GM23338 (cell line): ENCODE data around the gene KCNQ5. TPM values are rescaled to one million over a fixed set of nuclear protein-coding genes. Genes with fewer than 3 reads are reported as not detected.

Experiments used
- ATAC-seq: fragments of 200-7000 bp; cut with Tn5 transposase; 3 replicates; pipeline ENCODE4 v1.9.1; 2020
- DNase-seq: peaks from one replicate; pipeline ENCODE4 v3.0.0-alpha.2; 2015; ENCODE audit warnings: low spot score
- H2AFZ ChIP-seq: fragments of 200-600 bp; sonication (generic); 2 replicates; pipeline ENCODE4 v1.8.0; 2016; ENCODE audit warnings: antibody characterized with exemption, mild to moderate bottlenecking, moderate library complexity
- H3F3A ChIP-seq: fragments of 200-600 bp; sonication (generic); replicated peaks from 2 replicates; pipeline ENCODE4 v1.8.0; 2017; ENCODE audit warnings: antibody characterized with exemption, mixed run types, low read depth
- H3K27ac ChIP-seq: fragments of 200-600 bp; sonication (generic); 2 replicates; pipeline ENCODE4 v1.6.1; 2016; ENCODE audit warnings: low read depth
- H3K27me3 ChIP-seq: fragments of 200-600 bp; sonication (generic); 2 replicates; pipeline ENCODE4 v1.8.0; 2016; ENCODE audit warnings: mild to moderate bottlenecking, mixed run types, moderate library complexity; ENCODE audit not compliant: insufficient read depth
- H3K36me3 ChIP-seq: fragments of 200-600 bp; sonication (generic); 2 replicates; pipeline ENCODE4 v1.8.0; 2016; ENCODE audit warnings: mild to moderate bottlenecking; ENCODE audit not compliant: insufficient read depth
- H3K4me1 ChIP-seq: fragments of 200-600 bp; sonication (generic); 2 replicates; pipeline ENCODE4 v1.8.0; 2016; ENCODE audit warnings: mild to moderate bottlenecking, moderate library complexity; ENCODE audit not compliant: insufficient read depth
- H3K4me2 ChIP-seq: fragments of 200-600 bp; sonication (generic); 2 replicates; pipeline ENCODE4 v1.7.1; 2017; ENCODE audit warnings: mixed run types
- H3K4me3 ChIP-seq: fragments of 200-600 bp; sonication (generic); 2 replicates; pipeline ENCODE4 v1.6.1; 2016; ENCODE audit warnings: mixed run types
- H3K79me2 ChIP-seq: fragments of 200-600 bp; sonication (generic); replicated peaks from 2 replicates; pipeline ENCODE4 v1.8.0; 2017; ENCODE audit warnings: mild to moderate bottlenecking; ENCODE audit not compliant: insufficient read depth
- H3K9me2 ChIP-seq: fragments of 200-600 bp; sonication (generic); 2 replicates; pipeline ENCODE4 v1.8.0; 2017; ENCODE audit not compliant: insufficient read depth
- H4K20me1 ChIP-seq: fragments of 200-600 bp; sonication (generic); replicated peaks from 2 replicates; pipeline ENCODE4 v1.8.0; 2017; ENCODE audit warnings: mild to moderate bottlenecking; ENCODE audit not compliant: insufficient read depth
- H3K27ac Mint-ChIP-seq: 2 replicates; pipeline ENCODE4 v1.8.0; 2020; ENCODE audit warnings: inconsistent platforms, mild to moderate bottlenecking, moderate library complexity, mixed read lengths
- H3K27me3 Mint-ChIP-seq: 3 replicates; pipeline ENCODE4 v1.8.0; 2022; ENCODE audit warnings: low read depth, mild to moderate bottlenecking, moderate library complexity, mixed read lengths, inconsistent platforms; ENCODE audit not compliant: insufficient read depth, poor library complexity
- H3K36me3 Mint-ChIP-seq: 3 replicates; pipeline ENCODE4 v1.8.0; 2021; ENCODE audit warnings: low read depth, mild to moderate bottlenecking, inconsistent platforms, moderate library complexity, mixed read lengths
- H3K4me1 Mint-ChIP-seq: 3 replicates; pipeline ENCODE4 v1.8.0; 2020; ENCODE audit warnings: mild to moderate bottlenecking, inconsistent platforms, mixed read lengths
- H3K4me3 Mint-ChIP-seq: 3 replicates; pipeline ENCODE4 v1.8.0; 2021; ENCODE audit warnings: moderate library complexity, mild to moderate bottlenecking, inconsistent platforms, mixed read lengths
- H3K9me3 Mint-ChIP-seq: 3 replicates; pipeline ENCODE4 v1.8.0; 2020; ENCODE audit warnings: moderate library complexity, mild to moderate bottlenecking, inconsistent platforms, mixed read lengths
- CREB1 ChIP-seq: fragments of 250-450 bp; sonication (Bioruptor Pico); IDR thresholded peaks from 2 replicates; pipeline ENCODE4 v1.5.0; 2020; ENCODE audit warnings: low read depth, mild to moderate bottlenecking, moderate library complexity
- EZH2 ChIP-seq: fragments of 200-600 bp; sonication (generic); IDR thresholded peaks from one replicate; pipeline ENCODE4 v1.8.0; 2017; ENCODE audit warnings: antibody characterized with exemption, mild to moderate bottlenecking, low read depth; ENCODE audit not compliant: unreplicated experiment
- EZH2phosphoT487 ChIP-seq: fragments of 200-600 bp; sonication (generic); IDR thresholded peaks from one replicate; pipeline ENCODE4 v1.8.1; 2018; ENCODE audit warnings: antibody characterized with exemption; ENCODE audit not compliant: unreplicated experiment
- JUNB ChIP-seq: IDR thresholded peaks from one replicate; pipeline ENCODE4 v1.6.1; 2016; ENCODE audit warnings: antibody characterized with exemption; ENCODE audit not compliant: unreplicated experiment
- NANOG ChIP-seq: IDR thresholded peaks from 2 replicates; pipeline ENCODE4 v1.6.1; 2016; ENCODE audit warnings: antibody characterized with exemption, borderline replicate concordance
- POLR2AphosphoS5 ChIP-seq: IDR thresholded peaks from 2 replicates; pipeline ENCODE4 v1.6.1; 2016; ENCODE audit warnings: antibody characterized with exemption, low read depth
- STAT1 ChIP-seq: IDR thresholded peaks from one replicate; pipeline ENCODE4 v1.6.1; 2016; ENCODE audit warnings: antibody characterized with exemption; ENCODE audit not compliant: unreplicated experiment
- ZNF114 ChIP-seq: fragments of 250-450 bp; sonication (Bioruptor Pico); IDR thresholded peaks from 2 replicates; pipeline ENCODE4 v1.5.0; 2020; ENCODE audit warnings: mild to moderate bottlenecking, moderate library complexity
- ZNF331 ChIP-seq: fragments of 250-450 bp; sonication (Bioruptor Pico); IDR thresholded peaks from 2 replicates; pipeline ENCODE4 v1.5.0; 2020; ENCODE audit warnings: low read depth, mild to moderate bottlenecking, moderate library complexity
- polyA plus RNA-seq: library from polyadenylated mRNA; unstranded; fragments of >200 nt; fragmentation: Nextera tagmentation; extraction: Ambion mirVana; gene quantifications from 2 replicates; pipeline ENCODE4 v1.2.1, GENCODE V29; 2016
- total RNA-seq: library from RNA; depleted of rRNA; stranded (reverse); fragments of >200 nt; shearing (Covaris generic); gene quantifications from 2 replicates; pipeline ENCODE4 v1.2.3, GENCODE V29; 2014
- TF ChIP-seq, protein P1 (sequence below), 2 experiments: fragments of 200-600 bp in 1 of 2; sonication (generic) in 1 of 2; conservative IDR thresholded peaks; 2 replicates each; pipeline versions ENCODE4 v1.5.1 to v1.6.1; 2016 to 2017; ENCODE audit warnings: antibody characterized with exemption in 2 of 2, low read depth in 2 of 2, mild to moderate bottlenecking in 2 of 2, moderate library complexity in 1 of 2
- TF ChIP-seq, protein P2 (sequence below): IDR thresholded peaks from 2 replicates; pipeline ENCODE4 v1.6.1; 2016; ENCODE audit warnings: antibody characterized with exemption
- TF ChIP-seq, protein P3 (sequence below): fragments of 250-450 bp; sonication (Bioruptor Pico); IDR thresholded peaks from 2 replicates; pipeline ENCODE4 v1.5.0; 2020; ENCODE audit warnings: mild to moderate bottlenecking, moderate library complexity
- TF ChIP-seq, protein P4 (sequence below): IDR thresholded peaks from one replicate; pipeline ENCODE4 v1.6.1; 2018; ENCODE audit warnings: antibody characterized with exemption; ENCODE audit not compliant: unreplicated experiment

KCNQ5 gene
- total and polyA plus RNA-seq, 2 experiments from 2014 or later: 0.68 to 0.87 TPM

DNA sequence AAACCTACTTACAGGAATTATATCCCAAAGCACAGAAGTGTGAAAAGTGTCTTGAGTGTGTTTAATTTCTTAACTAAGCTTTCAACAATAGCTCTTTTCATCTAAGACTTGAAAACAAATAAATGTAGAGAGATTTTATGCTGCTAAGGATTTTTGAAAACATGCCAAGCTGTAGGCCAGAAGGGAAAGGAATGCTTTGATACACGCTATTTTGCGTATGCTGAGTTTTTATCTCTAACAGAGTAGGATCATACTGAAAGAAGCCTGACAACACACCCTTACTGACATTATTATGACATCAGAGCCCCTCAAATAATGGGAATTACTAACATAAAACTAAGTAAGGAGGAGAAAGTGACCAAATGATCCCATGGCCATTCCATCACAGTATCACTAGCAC is 338.0 kb downstream of the KCNQ5 start:
- no peak for DNase-seq
- H3K27ac Mint-ChIP-seq: no peak overlapping the region
- Histone ChIP-seq H4K20me1 (no peaks in the 10 kb centered on the region), H3K27me3 (no peaks in the 10 kb centered on the region), H3K79me2 (no peaks in the 10 kb centered on the region), H3K36me3 (no peaks in the 10 kb centered on the region), H3F3A (no peaks in the 10 kb centered on the region), H3K4me2 (no peak overlapping the region), H3K27ac (no peak overlapping the region), H2AFZ (no peak overlapping the region), H3K9me2 (no peaks in the 10 kb centered on the region), H3K4me3 (no peak overlapping the region), H3K4me1 (peaks cover 9% of the 10 kb centered on the region)
- H3K4me1 Mint-ChIP-seq: peaks cover 8% of the 10 kb centered on the region; the same call in 2 of the 3 replicates
- TF ChIP-seq EZH2: no peak
- TF ChIP-seq STAT1: no peak
- TF ChIP-seq NANOG: no peak
- no peak for TF ChIP-seq CREB1 (CRISPR knock-in tag)
- TF ChIP-seq, protein P1, sequence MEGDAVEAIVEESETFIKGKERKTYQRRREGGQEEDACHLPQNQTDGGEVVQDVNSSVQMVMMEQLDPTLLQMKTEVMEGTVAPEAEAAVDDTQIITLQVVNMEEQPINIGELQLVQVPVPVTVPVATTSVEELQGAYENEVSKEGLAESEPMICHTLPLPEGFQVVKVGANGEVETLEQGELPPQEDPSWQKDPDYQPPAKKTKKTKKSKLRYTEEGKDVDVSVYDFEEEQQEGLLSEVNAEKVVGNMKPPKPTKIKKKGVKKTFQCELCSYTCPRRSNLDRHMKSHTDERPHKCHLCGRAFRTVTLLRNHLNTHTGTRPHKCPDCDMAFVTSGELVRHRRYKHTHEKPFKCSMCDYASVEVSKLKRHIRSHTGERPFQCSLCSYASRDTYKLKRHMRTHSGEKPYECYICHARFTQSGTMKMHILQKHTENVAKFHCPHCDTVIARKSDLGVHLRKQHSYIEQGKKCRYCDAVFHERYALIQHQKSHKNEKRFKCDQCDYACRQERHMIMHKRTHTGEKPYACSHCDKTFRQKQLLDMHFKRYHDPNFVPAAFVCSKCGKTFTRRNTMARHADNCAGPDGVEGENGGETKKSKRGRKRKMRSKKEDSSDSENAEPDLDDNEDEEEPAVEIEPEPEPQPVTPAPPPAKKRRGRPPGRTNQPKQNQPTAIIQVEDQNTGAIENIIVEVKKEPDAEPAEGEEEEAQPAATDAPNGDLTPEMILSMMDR (conservative IDR thresholded peaks at IDR 0.05; ENCODE audit: low read depth in 2 of 2): no peak
- TF ChIP-seq, protein P2, sequence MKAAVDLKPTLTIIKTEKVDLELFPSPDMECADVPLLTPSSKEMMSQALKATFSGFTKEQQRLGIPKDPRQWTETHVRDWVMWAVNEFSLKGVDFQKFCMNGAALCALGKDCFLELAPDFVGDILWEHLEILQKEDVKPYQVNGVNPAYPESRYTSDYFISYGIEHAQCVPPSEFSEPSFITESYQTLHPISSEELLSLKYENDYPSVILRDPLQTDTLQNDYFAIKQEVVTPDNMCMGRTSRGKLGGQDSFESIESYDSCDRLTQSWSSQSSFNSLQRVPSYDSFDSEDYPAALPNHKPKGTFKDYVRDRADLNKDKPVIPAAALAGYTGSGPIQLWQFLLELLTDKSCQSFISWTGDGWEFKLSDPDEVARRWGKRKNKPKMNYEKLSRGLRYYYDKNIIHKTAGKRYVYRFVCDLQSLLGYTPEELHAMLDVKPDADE: no peak
- TF ChIP-seq ZNF114: no peak
- no peak for TF ChIP-seq ZNF331 (CRISPR knock-in tag)
- TF ChIP-seq, protein P3, sequence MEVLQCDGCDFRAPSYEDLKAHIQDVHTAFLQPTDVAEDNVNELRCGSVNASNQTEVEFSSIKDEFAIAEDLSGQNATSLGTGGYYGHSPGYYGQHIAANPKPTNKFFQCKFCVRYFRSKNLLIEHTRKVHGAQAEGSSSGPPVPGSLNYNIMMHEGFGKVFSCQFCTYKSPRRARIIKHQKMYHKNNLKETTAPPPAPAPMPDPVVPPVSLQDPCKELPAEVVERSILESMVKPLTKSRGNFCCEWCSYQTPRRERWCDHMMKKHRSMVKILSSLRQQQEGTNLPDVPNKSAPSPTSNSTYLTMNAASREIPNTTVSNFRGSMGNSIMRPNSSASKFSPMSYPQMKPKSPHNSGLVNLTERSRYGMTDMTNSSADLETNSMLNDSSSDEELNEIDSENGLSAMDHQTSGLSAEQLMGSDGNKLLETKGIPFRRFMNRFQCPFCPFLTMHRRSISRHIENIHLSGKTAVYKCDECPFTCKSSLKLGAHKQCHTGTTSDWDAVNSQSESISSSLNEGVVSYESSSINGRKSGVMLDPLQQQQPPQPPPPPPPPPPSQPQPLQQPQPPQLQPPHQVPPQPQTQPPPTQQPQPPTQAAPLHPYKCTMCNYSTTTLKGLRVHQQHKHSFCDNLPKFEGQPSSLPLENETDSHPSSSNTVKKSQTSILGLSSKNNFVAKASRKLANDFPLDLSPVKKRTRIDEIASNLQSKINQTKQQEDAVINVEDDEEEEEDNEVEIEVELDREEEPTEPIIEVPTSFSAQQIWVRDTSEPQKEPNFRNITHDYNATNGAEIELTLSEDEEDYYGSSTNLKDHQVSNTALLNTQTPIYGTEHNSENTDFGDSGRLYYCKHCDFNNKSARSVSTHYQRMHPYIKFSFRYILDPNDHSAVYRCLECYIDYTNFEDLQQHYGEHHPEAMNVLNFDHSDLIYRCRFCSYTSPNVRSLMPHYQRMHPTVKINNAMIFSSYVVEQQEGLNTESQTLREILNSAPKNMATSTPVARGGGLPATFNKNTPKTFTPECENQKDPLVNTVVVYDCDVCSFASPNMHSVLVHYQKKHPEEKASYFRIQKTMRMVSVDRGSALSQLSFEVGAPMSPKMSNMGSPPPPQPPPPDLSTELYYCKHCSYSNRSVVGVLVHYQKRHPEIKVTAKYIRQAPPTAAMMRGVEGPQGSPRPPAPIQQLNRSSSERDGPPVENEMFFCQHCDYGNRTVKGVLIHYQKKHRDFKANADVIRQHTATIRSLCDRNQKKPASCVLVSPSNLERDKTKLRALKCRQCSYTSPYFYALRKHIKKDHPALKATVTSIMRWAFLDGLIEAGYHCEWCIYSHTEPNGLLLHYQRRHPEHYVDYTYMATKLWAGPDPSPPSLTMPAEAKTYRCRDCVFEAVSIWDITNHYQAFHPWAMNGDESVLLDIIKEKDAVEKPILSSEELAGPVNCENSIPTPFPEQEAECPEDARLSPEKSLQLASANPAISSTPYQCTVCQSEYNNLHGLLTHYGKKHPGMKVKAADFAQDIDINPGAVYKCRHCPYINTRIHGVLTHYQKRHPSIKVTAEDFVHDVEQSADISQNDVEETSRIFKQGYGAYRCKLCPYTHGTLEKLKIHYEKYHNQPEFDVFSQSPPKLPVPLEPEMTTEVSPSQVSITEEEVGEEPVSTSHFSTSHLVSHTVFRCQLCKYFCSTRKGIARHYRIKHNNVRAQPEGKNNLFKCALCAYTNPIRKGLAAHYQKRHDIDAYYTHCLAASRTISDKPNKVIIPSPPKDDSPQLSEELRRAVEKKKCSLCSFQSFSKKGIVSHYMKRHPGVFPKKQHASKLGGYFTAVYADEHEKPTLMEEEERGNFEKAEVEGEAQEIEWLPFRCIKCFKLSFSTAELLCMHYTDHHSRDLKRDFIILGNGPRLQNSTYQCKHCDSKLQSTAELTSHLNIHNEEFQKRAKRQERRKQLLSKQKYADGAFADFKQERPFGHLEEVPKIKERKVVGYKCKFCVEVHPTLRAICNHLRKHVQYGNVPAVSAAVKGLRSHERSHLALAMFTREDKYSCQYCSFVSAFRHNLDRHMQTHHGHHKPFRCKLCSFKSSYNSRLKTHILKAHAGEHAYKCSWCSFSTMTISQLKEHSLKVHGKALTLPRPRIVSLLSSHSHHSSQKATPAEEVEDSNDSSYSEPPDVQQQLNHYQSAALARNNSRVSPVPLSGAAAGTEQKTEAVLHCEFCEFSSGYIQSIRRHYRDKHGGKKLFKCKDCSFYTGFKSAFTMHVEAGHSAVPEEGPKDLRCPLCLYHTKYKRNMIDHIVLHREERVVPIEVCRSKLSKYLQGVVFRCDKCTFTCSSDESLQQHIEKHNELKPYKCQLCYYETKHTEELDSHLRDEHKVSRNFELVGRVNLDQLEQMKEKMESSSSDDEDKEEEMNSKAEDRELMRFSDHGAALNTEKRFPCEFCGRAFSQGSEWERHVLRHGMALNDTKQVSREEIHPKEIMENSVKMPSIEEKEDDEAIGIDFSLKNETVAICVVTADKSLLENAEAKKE (CRISPR knock-in tag): no peak
- TF ChIP-seq, protein P4, sequence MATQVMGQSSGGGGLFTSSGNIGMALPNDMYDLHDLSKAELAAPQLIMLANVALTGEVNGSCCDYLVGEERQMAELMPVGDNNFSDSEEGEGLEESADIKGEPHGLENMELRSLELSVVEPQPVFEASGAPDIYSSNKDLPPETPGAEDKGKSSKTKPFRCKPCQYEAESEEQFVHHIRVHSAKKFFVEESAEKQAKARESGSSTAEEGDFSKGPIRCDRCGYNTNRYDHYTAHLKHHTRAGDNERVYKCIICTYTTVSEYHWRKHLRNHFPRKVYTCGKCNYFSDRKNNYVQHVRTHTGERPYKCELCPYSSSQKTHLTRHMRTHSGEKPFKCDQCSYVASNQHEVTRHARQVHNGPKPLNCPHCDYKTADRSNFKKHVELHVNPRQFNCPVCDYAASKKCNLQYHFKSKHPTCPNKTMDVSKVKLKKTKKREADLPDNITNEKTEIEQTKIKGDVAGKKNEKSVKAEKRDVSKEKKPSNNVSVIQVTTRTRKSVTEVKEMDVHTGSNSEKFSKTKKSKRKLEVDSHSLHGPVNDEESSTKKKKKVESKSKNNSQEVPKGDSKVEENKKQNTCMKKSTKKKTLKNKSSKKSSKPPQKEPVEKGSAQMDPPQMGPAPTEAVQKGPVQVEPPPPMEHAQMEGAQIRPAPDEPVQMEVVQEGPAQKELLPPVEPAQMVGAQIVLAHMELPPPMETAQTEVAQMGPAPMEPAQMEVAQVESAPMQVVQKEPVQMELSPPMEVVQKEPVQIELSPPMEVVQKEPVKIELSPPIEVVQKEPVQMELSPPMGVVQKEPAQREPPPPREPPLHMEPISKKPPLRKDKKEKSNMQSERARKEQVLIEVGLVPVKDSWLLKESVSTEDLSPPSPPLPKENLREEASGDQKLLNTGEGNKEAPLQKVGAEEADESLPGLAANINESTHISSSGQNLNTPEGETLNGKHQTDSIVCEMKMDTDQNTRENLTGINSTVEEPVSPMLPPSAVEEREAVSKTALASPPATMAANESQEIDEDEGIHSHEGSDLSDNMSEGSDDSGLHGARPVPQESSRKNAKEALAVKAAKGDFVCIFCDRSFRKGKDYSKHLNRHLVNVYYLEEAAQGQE: no peak
- no peak for TF ChIP-seq JUNB
- no peak for TF ChIP-seq EZH2phosphoT487
- TF ChIP-seq POLR2AphosphoS5: no peak
- no peaks in the 10 kb centered on the region for H3K9me3 Mint-ChIP-seq
- ATAC-seq: no peak
- no peak overlapping the region for H3K4me3 Mint-ChIP-seq
- peaks cover 1% of the 10 kb centered on the region for H3K27me3 Mint-ChIP-seq
- H3K36me3 Mint-ChIP-seq: no peaks in the 10 kb centered on the region
